ENCODE results near the gene KMT2C. TPM values are rescaled to one million over a fixed set of nuclear protein-coding genes. Genes with fewer than 3 reads are reported as not detected.

The KMT2C gene
- total and polyA plus RNA-seq, 2 of the 13 experiments (the other 11 are each of a cell fraction or from before 2014, with no cell fraction given), result 7.1 to 14.4 TPM

DNA sequence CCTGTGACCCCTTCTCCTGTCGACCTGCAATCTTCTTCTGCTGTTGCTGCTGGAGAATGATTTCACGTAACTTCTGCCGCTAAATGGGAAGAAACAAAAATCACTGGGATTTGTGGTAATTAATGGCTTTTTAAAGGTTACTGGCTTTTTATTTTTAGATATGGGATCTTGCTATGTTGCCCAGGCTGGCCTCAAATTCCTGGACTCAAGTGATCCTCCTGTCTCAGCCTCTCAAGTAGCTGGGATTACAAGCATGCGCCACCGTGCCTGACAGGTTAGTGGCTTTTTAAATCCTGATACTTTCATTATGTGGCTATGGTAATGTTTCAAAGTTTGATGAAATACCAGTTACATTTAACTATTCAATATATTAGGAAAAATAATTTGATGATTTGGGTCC lies 255.8 kb downstream of the KMT2C start:
- WGBS (ENCODE audit: low lambda C conversion rate), result 89% methylated on average over 5 of the region's 5 CpGs
- no TSS peak for BruUV-seq (replicated peaks)
- peaks cover 25 to 66% of the 10 kb centered on the region in 2 experiments; a peak in 4 of 5 replicates for H3K36me3 ChIP-seq (replicated peaks in 1 of 2; ENCODE audit: control insufficient read depth in 1 of 2, insufficient read depth in 2 of 2, low read length in 2 of 2)
- FAIRE-seq (no peak), DNase-seq (ENCODE audit: low spot score) (no peak), ATAC-seq (no peak)
- ChIA-PET POLR2A (no interaction called here), CTCF (ENCODE audit: low intra/inter-chr PET ratio, low total read pairs) (no interaction called here)
- intact Hi-C loops (cut with micrococcal nuclease; ENCODE audit: unreplicated experiment), result no loop called here
- no peak overlapping the region for H3K27ac ChIP-seq (ENCODE audit: extremely low read length, insufficient read depth, low read length)
- H4K20me1 ChIP-seq (ENCODE audit: insufficient read depth, low read length), result no peaks in the 10 kb centered on the region
- no peaks in the 10 kb centered on the region for H3K27me3 ChIP-seq (ENCODE audit: control insufficient read depth in 1 of 2, insufficient read depth in 2 of 2, low read length in 2 of 2)
- no peaks in the 10 kb centered on the region for H3K79me2 ChIP-seq (ENCODE audit: insufficient read depth, low read length)
- no peak overlapping the region for H3K4me3 ChIP-seq (replicated peaks in 1 of 3; ENCODE audit: insufficient read depth in 1 of 3, low read depth in 2 of 3, low read length in 3 of 3)
- in situ Hi-C loops (cut with HindIII; ENCODE audit: extremely low pct_ligation_motif_present, low pct_unique_long_range_greater_than_20kb), result no loop called here
- H3K4me2 ChIP-seq (ENCODE audit: low read depth, low read length), result no peak overlapping the region
- H3K9me3 ChIP-seq (ENCODE audit: low read length), result no peaks in the 10 kb centered on the region
- no peak overlapping the region for H2AFZ ChIP-seq (ENCODE audit: low read length)
- no peaks in the 10 kb centered on the region for H3K4me1 ChIP-seq (ENCODE audit: insufficient read depth, low read length)
- H3K9ac ChIP-seq (ENCODE audit: insufficient read depth, low read depth, low read length), result no peak overlapping the region
- TF ChIP-seq, protein P1, sequence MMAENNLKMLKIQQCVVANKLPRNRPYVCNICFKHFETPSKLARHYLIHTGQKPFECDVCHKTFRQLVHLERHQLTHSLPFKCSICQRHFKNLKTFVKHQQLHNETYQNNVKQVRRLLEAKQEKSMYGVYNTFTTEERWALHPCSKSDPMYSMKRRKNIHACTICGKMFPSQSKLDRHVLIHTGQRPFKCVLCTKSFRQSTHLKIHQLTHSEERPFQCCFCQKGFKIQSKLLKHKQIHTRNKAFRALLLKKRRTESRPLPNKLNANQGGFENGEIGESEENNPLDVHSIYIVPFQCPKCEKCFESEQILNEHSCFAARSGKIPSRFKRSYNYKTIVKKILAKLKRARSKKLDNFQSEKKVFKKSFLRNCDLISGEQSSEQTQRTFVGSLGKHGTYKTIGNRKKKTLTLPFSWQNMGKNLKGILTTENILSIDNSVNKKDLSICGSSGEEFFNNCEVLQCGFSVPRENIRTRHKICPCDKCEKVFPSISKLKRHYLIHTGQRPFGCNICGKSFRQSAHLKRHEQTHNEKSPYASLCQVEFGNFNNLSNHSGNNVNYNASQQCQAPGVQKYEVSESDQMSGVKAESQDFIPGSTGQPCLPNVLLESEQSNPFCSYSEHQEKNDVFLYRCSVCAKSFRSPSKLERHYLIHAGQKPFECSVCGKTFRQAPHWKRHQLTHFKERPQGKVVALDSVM (CRISPR knock-in tag; IDR thresholded peaks at IDR 0.05), result peak; percentile 15; the same call in 1 of the 2 replicates
- TF ChIP-seq RBM22 (optimal IDR thresholded peaks at IDR 0.05; ENCODE audit: low read length), result peak; percentile 73
- TF ChIP-seq ZNF777 (CRISPR knock-in tag; IDR thresholded peaks at IDR 0.05), result no peak
- peak; percentile 70; the same call in 1 of the 2 replicates for TF ChIP-seq ZNF121 (CRISPR knock-in tag; IDR thresholded peaks at IDR 0.05)

DNA sequence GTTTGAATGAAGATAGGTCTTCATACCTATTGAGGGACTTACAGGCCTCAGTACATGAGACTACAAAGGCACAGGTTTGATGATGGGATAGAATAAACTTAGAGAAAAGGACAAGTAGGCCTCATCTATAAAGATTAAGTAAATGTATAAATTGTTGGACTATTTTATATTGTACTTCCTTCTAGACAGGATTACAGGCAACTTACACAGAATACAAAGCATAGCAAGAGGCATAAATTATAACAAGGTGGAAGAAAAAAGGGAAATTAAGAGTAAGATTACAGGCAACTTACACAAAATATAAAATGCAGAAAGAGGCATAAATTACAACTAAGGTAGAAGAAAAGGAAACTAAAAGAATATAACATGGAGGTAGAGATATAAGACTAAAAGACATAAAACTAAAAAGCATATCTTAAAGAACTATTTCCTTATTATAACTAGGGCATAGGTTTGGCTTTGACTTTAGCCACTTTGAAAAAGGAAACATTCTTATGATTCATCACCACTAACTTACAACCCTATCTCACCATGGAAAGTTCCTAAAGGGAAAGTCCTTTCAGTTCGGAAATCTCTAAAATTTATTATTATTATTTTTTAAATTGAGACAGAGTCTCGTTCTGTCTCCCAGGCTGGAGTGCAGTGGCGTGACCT lies 257.3 kb downstream of the KMT2C start:
- 93% methylated on average over 3 of the region's 3 CpGs for WGBS (ENCODE audit: low lambda C conversion rate)
- in situ Hi-C loops (cut with HindIII; ENCODE audit: extremely low pct_ligation_motif_present, low pct_unique_long_range_greater_than_20kb), result no loop called here
- BruUV-seq (replicated peaks), result no TSS peak
- ATAC-seq (no peak), DNase-seq (ENCODE audit: low spot score) (no peak), FAIRE-seq (no peak)
- no peak overlapping the region for H3K9ac ChIP-seq (ENCODE audit: insufficient read depth, low read depth, low read length)
- intact Hi-C loops (cut with micrococcal nuclease; ENCODE audit: unreplicated experiment), result no loop called here
- no peak overlapping the region for H2AFZ ChIP-seq (ENCODE audit: low read length)
- H3K4me1 ChIP-seq (ENCODE audit: insufficient read depth, low read length), result no peaks in the 10 kb centered on the region
- no peaks in the 10 kb centered on the region for H3K27me3 ChIP-seq (ENCODE audit: control insufficient read depth in 1 of 2, insufficient read depth in 2 of 2, low read length in 2 of 2)
- no peaks in the 10 kb centered on the region for H3K79me2 ChIP-seq (ENCODE audit: insufficient read depth, low read length)
- H3K27ac ChIP-seq (ENCODE audit: extremely low read length, insufficient read depth, low read length), result no peak overlapping the region
- H3K4me3 ChIP-seq (replicated peaks in 1 of 3; ENCODE audit: insufficient read depth in 1 of 3, low read depth in 2 of 3, low read length in 3 of 3), result no peak overlapping the region
- no peaks in the 10 kb centered on the region for H4K20me1 ChIP-seq (ENCODE audit: insufficient read depth, low read length)
- no peaks in the 10 kb centered on the region for H3K9me3 ChIP-seq (ENCODE audit: low read length)
- H3K4me2 ChIP-seq (ENCODE audit: low read depth, low read length), result no peak overlapping the region
- ChIA-PET POLR2A (no interaction called here), CTCF (ENCODE audit: low intra/inter-chr PET ratio, low total read pairs) (no interaction called here)
- peaks cover 22 to 61% of the 10 kb centered on the region in 2 experiments; a peak in 4 of 5 replicates for H3K36me3 ChIP-seq (replicated peaks in 1 of 2; ENCODE audit: control insufficient read depth in 1 of 2, insufficient read depth in 2 of 2, low read length in 2 of 2)
- no peak for TF ChIP-seq ATF7 (IDR thresholded peaks at IDR 0.05)
- TF ChIP-seq ATF7 (CRISPR knock-in tag; IDR thresholded peaks at IDR 0.05), result no peak
- no peak for TF ChIP-seq NFIB (CRISPR knock-in tag; IDR thresholded peaks at IDR 0.05; ENCODE audit: borderline replicate concordance)
- TF ChIP-seq ZBTB38 (CRISPR knock-in tag; IDR thresholded peaks at IDR 0.05), result no peak
- no peak for TF ChIP-seq NCOR1 (IDR thresholded peaks at IDR 0.05; ENCODE audit: borderline replicate concordance, low read length)
- TF ChIP-seq, protein P2, sequence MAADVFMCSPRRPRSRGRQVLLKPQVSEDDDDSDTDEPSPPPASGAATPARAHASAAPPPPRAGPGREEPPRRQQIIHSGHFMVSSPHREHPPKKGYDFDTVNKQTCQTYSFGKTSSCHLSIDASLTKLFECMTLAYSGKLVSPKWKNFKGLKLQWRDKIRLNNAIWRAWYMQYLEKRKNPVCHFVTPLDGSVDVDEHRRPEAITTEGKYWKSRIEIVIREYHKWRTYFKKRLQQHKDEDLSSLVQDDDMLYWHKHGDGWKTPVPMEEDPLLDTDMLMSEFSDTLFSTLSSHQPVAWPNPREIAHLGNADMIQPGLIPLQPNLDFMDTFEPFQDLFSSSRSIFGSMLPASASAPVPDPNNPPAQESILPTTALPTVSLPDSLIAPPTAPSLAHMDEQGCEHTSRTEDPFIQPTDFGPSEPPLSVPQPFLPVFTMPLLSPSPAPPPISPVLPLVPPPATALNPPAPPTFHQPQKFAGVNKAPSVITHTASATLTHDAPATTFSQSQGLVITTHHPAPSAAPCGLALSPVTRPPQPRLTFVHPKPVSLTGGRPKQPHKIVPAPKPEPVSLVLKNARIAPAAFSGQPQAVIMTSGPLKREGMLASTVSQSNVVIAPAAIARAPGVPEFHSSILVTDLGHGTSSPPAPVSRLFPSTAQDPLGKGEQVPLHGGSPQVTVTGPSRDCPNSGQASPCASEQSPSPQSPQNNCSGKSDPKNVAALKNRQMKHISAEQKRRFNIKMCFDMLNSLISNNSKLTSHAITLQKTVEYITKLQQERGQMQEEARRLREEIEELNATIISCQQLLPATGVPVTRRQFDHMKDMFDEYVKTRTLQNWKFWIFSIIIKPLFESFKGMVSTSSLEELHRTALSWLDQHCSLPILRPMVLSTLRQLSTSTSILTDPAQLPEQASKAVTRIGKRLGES (CRISPR knock-in tag; IDR thresholded peaks at IDR 0.05; ENCODE audit: borderline replicate concordance), result no peak
- TF ChIP-seq ONECUT2 (CRISPR knock-in tag; IDR thresholded peaks at IDR 0.05), result no peak
- no peak for TF ChIP-seq ZNF749 (CRISPR knock-in tag; IDR thresholded peaks at IDR 0.05; ENCODE audit: borderline replicate concordance)
- no peak for TF ChIP-seq NBN (conservative IDR thresholded peaks at IDR 0.05)
- no peak for TF ChIP-seq CAMTA2 (CRISPR knock-in tag; IDR thresholded peaks at IDR 0.05; ENCODE audit: borderline replicate concordance)
- TF ChIP-seq PPARG (CRISPR knock-in tag; conservative IDR thresholded peaks at IDR 0.05), result no peak
